Hepatocyte (in vitro differentiated cells): ENCODE measurements around the gene MAST4.

ENCODE experiments used
- EZH2 ChIP-seq: fragments of 200-600 bp; sonication (generic); IDR thresholded peaks from 2 replicates; pipeline ENCODE4 v1.6.1; 2016; ENCODE audit warnings: antibody characterized with exemption, mild to moderate bottlenecking, borderline replicate concordance
- TF ChIP-seq, protein P1 (sequence below): fragments of 200-600 bp; sonication (generic); IDR thresholded peaks from 2 replicates; pipeline ENCODE4 v1.5.1; 2016; ENCODE audit warnings: antibody characterized with exemption, mild to moderate bottlenecking; ENCODE audit not compliant: poor library complexity

DNA sequence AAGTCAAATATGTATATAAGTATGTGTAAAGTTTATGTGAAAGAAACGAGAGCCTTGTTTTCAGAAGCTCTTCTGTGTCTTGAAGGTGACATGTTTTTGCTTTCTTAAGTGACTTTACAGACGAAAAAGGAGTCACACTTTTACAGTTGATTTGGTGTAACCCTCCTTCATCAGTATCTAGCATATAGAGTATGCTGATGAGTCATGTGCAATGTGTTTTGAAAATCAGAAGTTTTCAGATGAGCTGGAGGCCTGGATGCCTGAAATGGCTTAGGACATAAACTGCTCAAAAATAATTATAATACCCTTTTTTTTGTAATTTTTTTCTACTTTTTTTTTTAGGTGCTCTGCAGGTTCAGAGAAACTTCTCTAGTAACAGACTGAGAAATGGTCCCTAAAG lies 390.9 kb downstream of the MAST4 start:
- TF ChIP-seq, protein P1, sequence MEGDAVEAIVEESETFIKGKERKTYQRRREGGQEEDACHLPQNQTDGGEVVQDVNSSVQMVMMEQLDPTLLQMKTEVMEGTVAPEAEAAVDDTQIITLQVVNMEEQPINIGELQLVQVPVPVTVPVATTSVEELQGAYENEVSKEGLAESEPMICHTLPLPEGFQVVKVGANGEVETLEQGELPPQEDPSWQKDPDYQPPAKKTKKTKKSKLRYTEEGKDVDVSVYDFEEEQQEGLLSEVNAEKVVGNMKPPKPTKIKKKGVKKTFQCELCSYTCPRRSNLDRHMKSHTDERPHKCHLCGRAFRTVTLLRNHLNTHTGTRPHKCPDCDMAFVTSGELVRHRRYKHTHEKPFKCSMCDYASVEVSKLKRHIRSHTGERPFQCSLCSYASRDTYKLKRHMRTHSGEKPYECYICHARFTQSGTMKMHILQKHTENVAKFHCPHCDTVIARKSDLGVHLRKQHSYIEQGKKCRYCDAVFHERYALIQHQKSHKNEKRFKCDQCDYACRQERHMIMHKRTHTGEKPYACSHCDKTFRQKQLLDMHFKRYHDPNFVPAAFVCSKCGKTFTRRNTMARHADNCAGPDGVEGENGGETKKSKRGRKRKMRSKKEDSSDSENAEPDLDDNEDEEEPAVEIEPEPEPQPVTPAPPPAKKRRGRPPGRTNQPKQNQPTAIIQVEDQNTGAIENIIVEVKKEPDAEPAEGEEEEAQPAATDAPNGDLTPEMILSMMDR, result no peak
- no peak for TF ChIP-seq EZH2
